Ishikawa (cell line): ENCODE data around the gene CAGE1.

Experiments
- EGR1 ChIP-seq: IDR thresholded peaks from 2 replicates; pipeline ENCODE4 v1.6.1; 2012
- EP300 ChIP-seq: IDR thresholded peaks from 2 replicates; pipeline ENCODE4 v1.6.1; 2012; ENCODE audit warnings: borderline replicate concordance
- FOXM1 ChIP-seq: IDR thresholded peaks from 2 replicates; pipeline ENCODE4 v1.6.1; 2012; ENCODE audit warnings: low read depth, borderline replicate concordance
- RAD21 ChIP-seq: IDR thresholded peaks from 2 replicates; pipeline ENCODE4 v1.6.1; 2012; ENCODE audit warnings: low read depth
- TAF1 ChIP-seq: IDR thresholded peaks from 2 replicates; pipeline ENCODE4 v1.6.1; 2012; ENCODE audit warnings: low read depth, mild to moderate bottlenecking
- TCF12 ChIP-seq: IDR thresholded peaks from 2 replicates; pipeline ENCODE4 v1.6.1; 2012; ENCODE audit warnings: low read depth
- YY1 ChIP-seq: IDR thresholded peaks from 2 replicates; pipeline ENCODE4 v1.6.1; 2012; ENCODE audit warnings: low read depth
- ZBTB7A ChIP-seq: IDR thresholded peaks from 2 replicates; pipeline ENCODE4 v1.6.1; 2012; ENCODE audit warnings: low read depth
- TF ChIP-seq, protein P1 (sequence below): IDR thresholded peaks from 2 replicates; pipeline ENCODE4 v1.6.1; 2012; ENCODE audit warnings: low read depth, mild to moderate bottlenecking
- TF ChIP-seq, protein P2 (sequence below): IDR thresholded peaks from 2 replicates; pipeline ENCODE4 v1.6.1; 2012
- TF ChIP-seq, protein P3 (sequence below): IDR thresholded peaks from 2 replicates; pipeline ENCODE4 v1.6.1; 2012

DNA sequence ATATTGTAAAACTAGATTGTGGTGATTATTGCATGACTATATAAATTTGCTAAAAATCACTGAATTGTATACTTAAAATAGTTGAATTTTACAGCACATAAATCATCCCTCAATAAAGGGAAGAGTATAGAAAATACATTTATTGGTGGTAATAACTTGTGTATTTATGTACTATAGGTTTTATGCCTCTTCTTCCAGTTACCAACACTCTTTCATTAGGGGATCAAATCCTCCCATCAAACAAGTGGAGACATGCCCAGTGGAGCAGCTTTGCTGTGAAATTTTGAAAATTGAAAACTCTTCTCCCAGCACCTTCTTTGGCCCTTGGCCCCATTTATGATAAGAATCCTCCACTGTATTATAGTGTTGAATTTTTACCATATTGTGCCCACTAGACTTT lies 66.5 kb downstream of the CAGE1 start:
- TF ChIP-seq, protein P1, sequence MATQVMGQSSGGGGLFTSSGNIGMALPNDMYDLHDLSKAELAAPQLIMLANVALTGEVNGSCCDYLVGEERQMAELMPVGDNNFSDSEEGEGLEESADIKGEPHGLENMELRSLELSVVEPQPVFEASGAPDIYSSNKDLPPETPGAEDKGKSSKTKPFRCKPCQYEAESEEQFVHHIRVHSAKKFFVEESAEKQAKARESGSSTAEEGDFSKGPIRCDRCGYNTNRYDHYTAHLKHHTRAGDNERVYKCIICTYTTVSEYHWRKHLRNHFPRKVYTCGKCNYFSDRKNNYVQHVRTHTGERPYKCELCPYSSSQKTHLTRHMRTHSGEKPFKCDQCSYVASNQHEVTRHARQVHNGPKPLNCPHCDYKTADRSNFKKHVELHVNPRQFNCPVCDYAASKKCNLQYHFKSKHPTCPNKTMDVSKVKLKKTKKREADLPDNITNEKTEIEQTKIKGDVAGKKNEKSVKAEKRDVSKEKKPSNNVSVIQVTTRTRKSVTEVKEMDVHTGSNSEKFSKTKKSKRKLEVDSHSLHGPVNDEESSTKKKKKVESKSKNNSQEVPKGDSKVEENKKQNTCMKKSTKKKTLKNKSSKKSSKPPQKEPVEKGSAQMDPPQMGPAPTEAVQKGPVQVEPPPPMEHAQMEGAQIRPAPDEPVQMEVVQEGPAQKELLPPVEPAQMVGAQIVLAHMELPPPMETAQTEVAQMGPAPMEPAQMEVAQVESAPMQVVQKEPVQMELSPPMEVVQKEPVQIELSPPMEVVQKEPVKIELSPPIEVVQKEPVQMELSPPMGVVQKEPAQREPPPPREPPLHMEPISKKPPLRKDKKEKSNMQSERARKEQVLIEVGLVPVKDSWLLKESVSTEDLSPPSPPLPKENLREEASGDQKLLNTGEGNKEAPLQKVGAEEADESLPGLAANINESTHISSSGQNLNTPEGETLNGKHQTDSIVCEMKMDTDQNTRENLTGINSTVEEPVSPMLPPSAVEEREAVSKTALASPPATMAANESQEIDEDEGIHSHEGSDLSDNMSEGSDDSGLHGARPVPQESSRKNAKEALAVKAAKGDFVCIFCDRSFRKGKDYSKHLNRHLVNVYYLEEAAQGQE = no peak
- TF ChIP-seq RAD21 = no peak
- no peak for TF ChIP-seq TAF1
- TF ChIP-seq YY1 = no peak
- TF ChIP-seq FOXM1 = no peak
- no peak for TF ChIP-seq TCF12
- TF ChIP-seq, protein P2, sequence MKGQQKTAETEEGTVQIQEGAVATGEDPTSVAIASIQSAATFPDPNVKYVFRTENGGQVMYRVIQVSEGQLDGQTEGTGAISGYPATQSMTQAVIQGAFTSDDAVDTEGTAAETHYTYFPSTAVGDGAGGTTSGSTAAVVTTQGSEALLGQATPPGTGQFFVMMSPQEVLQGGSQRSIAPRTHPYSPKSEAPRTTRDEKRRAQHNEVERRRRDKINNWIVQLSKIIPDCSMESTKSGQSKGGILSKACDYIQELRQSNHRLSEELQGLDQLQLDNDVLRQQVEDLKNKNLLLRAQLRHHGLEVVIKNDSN = no peak
- no peak for TF ChIP-seq EGR1
- no peak for TF ChIP-seq EP300
- TF ChIP-seq, protein P3, sequence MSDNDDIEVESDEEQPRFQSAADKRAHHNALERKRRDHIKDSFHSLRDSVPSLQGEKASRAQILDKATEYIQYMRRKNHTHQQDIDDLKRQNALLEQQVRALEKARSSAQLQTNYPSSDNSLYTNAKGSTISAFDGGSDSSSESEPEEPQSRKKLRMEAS = no peak
- no peak for TF ChIP-seq ZBTB7A
